ENCODE measurements around the gene B4GAT1. TPM values are rescaled to one million over a fixed set of nuclear protein-coding genes. Genes with fewer than 3 reads are reported as not detected.

The B4GAT1 gene
- total and polyA plus RNA-seq, 2 experiments from 2014 or later: 40.8 to 41.5 TPM

GRCh38 chr11:66324664-66325063 is 22.8 kb downstream of the B4GAT1 start:
- no peak for DNase-seq (ENCODE audit: low spot score)
- Histone ChIP-seq H3K27ac (peak overlapping the region; percentile 94), H3K79me2 (no peaks in the 10 kb centered on the region), H3K36me3 (replicated peaks; ENCODE audit: insufficient read depth, low read depth) (no peaks in the 10 kb centered on the region), H2AFZ (no peak overlapping the region), H3K27me3 (no peaks in the 10 kb centered on the region), H3K4me1 (ENCODE audit: insufficient read depth) (peaks cover 46% of the 10 kb centered on the region), H4K20me1 (ENCODE audit: insufficient read depth, poor library complexity, severe bottlenecking) (no peaks in the 10 kb centered on the region), H3K4me2 (peak overlapping the region; percentile 33), H3K9me2 (replicated peaks; ENCODE audit: insufficient read depth) (no peaks in the 10 kb centered on the region), H3K4me3 (no peak overlapping the region), H3K9me3 (ENCODE audit: low read depth) (no peaks in the 10 kb centered on the region)
- no peak for TF ChIP-seq EZH2phosphoT487 (IDR thresholded peaks at IDR 0.05; ENCODE audit: low read depth, severe bottlenecking, unreplicated experiment)
- TF ChIP-seq CTCF (IDR thresholded peaks at IDR 0.05; ENCODE audit: poor library complexity): no peak
- TF ChIP-seq EZH2 (IDR thresholded peaks at IDR 0.05; ENCODE audit: borderline replicate concordance): no peak
- 55% methylated on average over 5 of the region's 10 CpGs for WGBS (ENCODE audit: low lambda C conversion rate, missing lambda C conversion rate)

DNA sequence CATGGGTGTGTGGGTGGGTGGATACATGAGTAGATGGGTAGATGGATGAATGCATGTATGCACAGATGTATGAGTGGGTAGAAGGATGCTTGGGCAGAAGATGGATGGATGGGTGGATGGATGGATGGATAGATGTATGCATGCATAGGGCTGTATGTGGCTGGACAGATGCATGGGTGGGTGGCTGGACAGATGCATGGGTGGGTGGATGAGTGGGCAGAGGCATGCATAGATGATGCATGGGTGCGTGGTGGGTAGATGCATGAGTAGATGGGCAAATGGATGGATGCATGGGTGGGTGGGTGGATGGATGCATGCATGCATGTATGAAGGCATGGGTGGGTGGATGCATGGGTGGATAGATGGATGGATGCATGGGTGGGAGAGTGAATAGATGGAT is 23.7 kb downstream of the B4GAT1 start:
- H3K4me1 ChIP-seq (ENCODE audit: insufficient read depth): peaks cover 50% of the 10 kb centered on the region
- TF ChIP-seq CTCF (IDR thresholded peaks at IDR 0.05; ENCODE audit: poor library complexity): no peak
- TF ChIP-seq EZH2phosphoT487 (IDR thresholded peaks at IDR 0.05; ENCODE audit: low read depth, severe bottlenecking, unreplicated experiment): no peak
- TF ChIP-seq EZH2 (IDR thresholded peaks at IDR 0.05; ENCODE audit: borderline replicate concordance): no peak
- no peaks in the 10 kb centered on the region for H3K79me2 ChIP-seq
- DNase-seq (ENCODE audit: low spot score): no peak
- no peaks in the 10 kb centered on the region for H3K9me2 ChIP-seq (replicated peaks; ENCODE audit: insufficient read depth)
- H3K27me3 ChIP-seq: no peaks in the 10 kb centered on the region
- WGBS (ENCODE audit: low lambda C conversion rate, missing lambda C conversion rate): 100% methylated on average over 1 of the region's 1 CpG
- H4K20me1 ChIP-seq (ENCODE audit: insufficient read depth, poor library complexity, severe bottlenecking): no peaks in the 10 kb centered on the region
- H3K27ac ChIP-seq: no peak overlapping the region
- H3K4me2 ChIP-seq: no peak overlapping the region
- H3K36me3 ChIP-seq (replicated peaks; ENCODE audit: insufficient read depth, low read depth): no peaks in the 10 kb centered on the region
- H3K9me3 ChIP-seq (ENCODE audit: low read depth): no peaks in the 10 kb centered on the region
- no peak overlapping the region for H2AFZ ChIP-seq
- no peak overlapping the region for H3K4me3 ChIP-seq

DNA sequence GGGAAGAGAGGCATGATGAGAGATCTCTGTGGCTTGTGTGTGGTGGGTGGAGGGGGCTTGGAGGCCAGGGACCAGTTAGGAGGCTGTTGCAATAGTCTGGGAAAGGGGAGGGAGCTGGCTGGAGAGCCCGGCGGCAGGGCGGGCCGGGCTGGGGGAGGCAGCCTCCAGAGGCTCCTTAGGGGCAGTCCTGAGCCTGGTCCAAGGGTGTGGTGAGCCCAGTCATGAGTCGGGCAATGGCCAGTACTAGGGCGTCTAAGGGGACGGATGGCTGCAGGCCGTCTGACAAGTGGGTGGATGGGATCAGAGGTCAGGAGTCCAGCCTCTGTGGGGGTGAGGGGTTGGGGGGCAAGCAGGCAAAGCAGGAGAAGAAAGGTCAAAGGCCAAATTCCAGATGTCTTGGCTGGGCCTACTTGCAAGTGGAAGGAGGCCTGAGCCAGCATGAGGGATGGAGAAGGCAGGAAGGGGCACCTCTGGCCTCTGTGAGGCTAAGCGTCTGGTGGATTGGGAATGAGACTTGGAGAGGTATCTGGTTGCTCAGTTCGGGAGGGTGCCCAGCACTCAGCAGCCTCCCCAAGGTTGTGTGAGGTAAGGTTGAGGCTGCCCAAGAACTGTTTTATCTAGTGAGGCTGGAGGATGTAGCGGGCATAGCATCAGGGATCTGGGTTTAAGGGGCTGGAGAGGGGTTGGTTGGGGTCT is 24.5 kb downstream of the B4GAT1 start:
- no peaks in the 10 kb centered on the region for H3K9me2 ChIP-seq (replicated peaks; ENCODE audit: insufficient read depth)
- H3K4me2 ChIP-seq: no peak overlapping the region
- no peaks in the 10 kb centered on the region for H3K36me3 ChIP-seq (replicated peaks; ENCODE audit: insufficient read depth, low read depth)
- no peak overlapping the region for H2AFZ ChIP-seq
- H4K20me1 ChIP-seq (ENCODE audit: insufficient read depth, poor library complexity, severe bottlenecking): no peaks in the 10 kb centered on the region
- no peaks in the 10 kb centered on the region for H3K9me3 ChIP-seq (ENCODE audit: low read depth)
- no peak for DNase-seq (ENCODE audit: low spot score)
- H3K4me3 ChIP-seq: no peak overlapping the region
- H3K79me2 ChIP-seq: no peaks in the 10 kb centered on the region
- TF ChIP-seq EZH2phosphoT487 (IDR thresholded peaks at IDR 0.05; ENCODE audit: low read depth, severe bottlenecking, unreplicated experiment): no peak
- no peak for TF ChIP-seq EZH2 (IDR thresholded peaks at IDR 0.05; ENCODE audit: borderline replicate concordance)
- no peak for TF ChIP-seq CTCF (IDR thresholded peaks at IDR 0.05; ENCODE audit: poor library complexity)
- 86% methylated on average over 11 of the region's 11 CpGs for whole genome bisulfite sequencing (ENCODE audit: low lambda C conversion rate, missing lambda C conversion rate)
- peaks cover 50% of the 10 kb centered on the region for H3K4me1 ChIP-seq (ENCODE audit: insufficient read depth)
- no peak overlapping the region for H3K27ac ChIP-seq
- no peaks in the 10 kb centered on the region for H3K27me3 ChIP-seq
